ENCODE data around the gene FAM120B. TPM values are rescaled to one million over a fixed set of nuclear protein-coding genes. Genes with fewer than 3 reads are reported as not detected.
"Not testable (repeated sequence)": the region's sequence is repeated elsewhere in the genome, so short reads cannot be mapped to it uniquely, and the experiment has no call there.

Gene FAM120B
- polyA plus RNA-seq, 1 donor from 2014 or later = 17.9 TPM

GRCh38 chr6:170393807-170394399, 87.3 kb downstream of the FAM120B start:
- TF ChIP-seq MXI1 (conservative IDR thresholded peaks at IDR 0.05; ENCODE audit: poor library complexity, severe bottlenecking) (no peak), RAD21 (conservative IDR thresholded peaks at IDR 0.05) (no peak), EP300 (conservative IDR thresholded peaks at IDR 0.05; ENCODE audit: poor library complexity, severe bottlenecking) (no peak), EZH2 (IDR thresholded peaks at IDR 0.05; ENCODE audit: borderline replicate concordance, insufficient read depth, low read length, poor library complexity, severe bottlenecking) (no peak), SMC3 (conservative IDR thresholded peaks at IDR 0.05; ENCODE audit: poor library complexity) (no peak), TAF1 (IDR thresholded peaks at IDR 0.05; ENCODE audit: low read depth) (no peak), POLR2AphosphoS5 (IDR thresholded peaks at IDR 0.05) (no peak)
- TF ChIP-seq, protein P1, sequence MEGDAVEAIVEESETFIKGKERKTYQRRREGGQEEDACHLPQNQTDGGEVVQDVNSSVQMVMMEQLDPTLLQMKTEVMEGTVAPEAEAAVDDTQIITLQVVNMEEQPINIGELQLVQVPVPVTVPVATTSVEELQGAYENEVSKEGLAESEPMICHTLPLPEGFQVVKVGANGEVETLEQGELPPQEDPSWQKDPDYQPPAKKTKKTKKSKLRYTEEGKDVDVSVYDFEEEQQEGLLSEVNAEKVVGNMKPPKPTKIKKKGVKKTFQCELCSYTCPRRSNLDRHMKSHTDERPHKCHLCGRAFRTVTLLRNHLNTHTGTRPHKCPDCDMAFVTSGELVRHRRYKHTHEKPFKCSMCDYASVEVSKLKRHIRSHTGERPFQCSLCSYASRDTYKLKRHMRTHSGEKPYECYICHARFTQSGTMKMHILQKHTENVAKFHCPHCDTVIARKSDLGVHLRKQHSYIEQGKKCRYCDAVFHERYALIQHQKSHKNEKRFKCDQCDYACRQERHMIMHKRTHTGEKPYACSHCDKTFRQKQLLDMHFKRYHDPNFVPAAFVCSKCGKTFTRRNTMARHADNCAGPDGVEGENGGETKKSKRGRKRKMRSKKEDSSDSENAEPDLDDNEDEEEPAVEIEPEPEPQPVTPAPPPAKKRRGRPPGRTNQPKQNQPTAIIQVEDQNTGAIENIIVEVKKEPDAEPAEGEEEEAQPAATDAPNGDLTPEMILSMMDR (IDR thresholded peaks at IDR 0.05; ENCODE audit: poor library complexity, severe bottlenecking) = no peak
- TF ChIP-seq, protein P2, sequence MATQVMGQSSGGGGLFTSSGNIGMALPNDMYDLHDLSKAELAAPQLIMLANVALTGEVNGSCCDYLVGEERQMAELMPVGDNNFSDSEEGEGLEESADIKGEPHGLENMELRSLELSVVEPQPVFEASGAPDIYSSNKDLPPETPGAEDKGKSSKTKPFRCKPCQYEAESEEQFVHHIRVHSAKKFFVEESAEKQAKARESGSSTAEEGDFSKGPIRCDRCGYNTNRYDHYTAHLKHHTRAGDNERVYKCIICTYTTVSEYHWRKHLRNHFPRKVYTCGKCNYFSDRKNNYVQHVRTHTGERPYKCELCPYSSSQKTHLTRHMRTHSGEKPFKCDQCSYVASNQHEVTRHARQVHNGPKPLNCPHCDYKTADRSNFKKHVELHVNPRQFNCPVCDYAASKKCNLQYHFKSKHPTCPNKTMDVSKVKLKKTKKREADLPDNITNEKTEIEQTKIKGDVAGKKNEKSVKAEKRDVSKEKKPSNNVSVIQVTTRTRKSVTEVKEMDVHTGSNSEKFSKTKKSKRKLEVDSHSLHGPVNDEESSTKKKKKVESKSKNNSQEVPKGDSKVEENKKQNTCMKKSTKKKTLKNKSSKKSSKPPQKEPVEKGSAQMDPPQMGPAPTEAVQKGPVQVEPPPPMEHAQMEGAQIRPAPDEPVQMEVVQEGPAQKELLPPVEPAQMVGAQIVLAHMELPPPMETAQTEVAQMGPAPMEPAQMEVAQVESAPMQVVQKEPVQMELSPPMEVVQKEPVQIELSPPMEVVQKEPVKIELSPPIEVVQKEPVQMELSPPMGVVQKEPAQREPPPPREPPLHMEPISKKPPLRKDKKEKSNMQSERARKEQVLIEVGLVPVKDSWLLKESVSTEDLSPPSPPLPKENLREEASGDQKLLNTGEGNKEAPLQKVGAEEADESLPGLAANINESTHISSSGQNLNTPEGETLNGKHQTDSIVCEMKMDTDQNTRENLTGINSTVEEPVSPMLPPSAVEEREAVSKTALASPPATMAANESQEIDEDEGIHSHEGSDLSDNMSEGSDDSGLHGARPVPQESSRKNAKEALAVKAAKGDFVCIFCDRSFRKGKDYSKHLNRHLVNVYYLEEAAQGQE (IDR thresholded peaks at IDR 0.05; ENCODE audit: borderline replicate concordance) = no peak
- H3K79me2 ChIP-seq (replicated peaks; ENCODE audit: insufficient read depth, low read length) = no peaks in the 10 kb centered on the region
- H4K20me1 ChIP-seq (ENCODE audit: insufficient read depth) = no peaks in the 10 kb centered on the region
- H2AFZ ChIP-seq (ENCODE audit: low read depth, low read length) = no peak overlapping the region
- no peaks in the 10 kb centered on the region for H3K9me3 ChIP-seq (ENCODE audit: low read length)
- H3K9ac ChIP-seq (ENCODE audit: low read length) = no peak overlapping the region
- no peaks in the 10 kb centered on the region for H3K9me2 ChIP-seq (ENCODE audit: insufficient read depth, low read length)
- H3K27ac ChIP-seq (ENCODE audit: low read length) = no peak overlapping the region
- H3K27me3 ChIP-seq (ENCODE audit: insufficient read depth, low read depth, low read length) = no peaks in the 10 kb centered on the region
- H3K36me3 ChIP-seq (ENCODE audit: insufficient read depth, low read length) = no peaks in the 10 kb centered on the region
- H3K4me2 ChIP-seq (ENCODE audit: low read length) = no peak overlapping the region
- no peak overlapping the region for H3K4me3 ChIP-seq (ENCODE audit: low read length)
- no peaks in the 10 kb centered on the region for H3F3A ChIP-seq (ENCODE audit: insufficient read depth, low read length, poor library complexity, severe bottlenecking)

DNA sequence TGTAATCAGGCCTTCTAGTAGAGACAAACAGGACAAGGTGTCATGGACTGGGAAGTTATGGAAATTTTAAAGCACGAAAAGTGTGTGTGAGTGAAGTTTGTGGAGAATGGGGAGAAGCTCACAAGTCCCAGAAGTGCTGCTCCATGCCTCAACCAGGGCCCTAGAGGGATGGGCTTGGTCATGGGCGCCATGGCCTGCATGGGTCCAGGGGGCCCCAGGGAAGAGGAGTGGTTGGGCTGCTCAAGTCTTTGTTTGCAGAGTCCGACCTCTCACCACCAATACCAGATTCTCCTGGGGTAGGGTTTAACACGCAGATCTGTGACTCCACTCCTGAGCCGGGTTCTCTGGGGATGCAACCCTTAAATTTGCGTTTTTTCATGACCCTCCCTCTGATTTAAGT, 88.4 kb downstream of the FAM120B start:
- H3K36me3 ChIP-seq (ENCODE audit: insufficient read depth, low read length) = no peaks in the 10 kb centered on the region
- H3K9me2 ChIP-seq (ENCODE audit: insufficient read depth, low read length) = no peaks in the 10 kb centered on the region
- H2AFZ ChIP-seq (ENCODE audit: low read depth, low read length) = no peak overlapping the region
- no peak overlapping the region for H3K4me2 ChIP-seq (ENCODE audit: low read length)
- no peak overlapping the region for H3K9ac ChIP-seq (ENCODE audit: low read length)
- TF ChIP-seq, protein P2 (IDR thresholded peaks at IDR 0.05; ENCODE audit: borderline replicate concordance) = no peak
- no peak for TF ChIP-seq POLR2AphosphoS5 (IDR thresholded peaks at IDR 0.05)
- no peak overlapping the region for H3K4me3 ChIP-seq (ENCODE audit: low read length)
- H3K9me3 ChIP-seq (ENCODE audit: low read length) = no peaks in the 10 kb centered on the region
- H3F3A ChIP-seq (ENCODE audit: insufficient read depth, low read length, poor library complexity, severe bottlenecking) = no peaks in the 10 kb centered on the region
- H3K27ac ChIP-seq (ENCODE audit: low read length) = no peak overlapping the region
- H3K79me2 ChIP-seq (replicated peaks; ENCODE audit: insufficient read depth, low read length) = no peaks in the 10 kb centered on the region
- H3K27me3 ChIP-seq (ENCODE audit: insufficient read depth, low read depth, low read length) = no peaks in the 10 kb centered on the region
- no peaks in the 10 kb centered on the region for H4K20me1 ChIP-seq (ENCODE audit: insufficient read depth)

GRCh38 chr6:170398743-170399369, 92.3 kb downstream of the FAM120B start:
- H3K27ac ChIP-seq (ENCODE audit: low read length); H3K4me2 ChIP-seq (ENCODE audit: low read length); H3K9me3 ChIP-seq (ENCODE audit: low read length); H3K79me2 ChIP-seq (replicated peaks; ENCODE audit: insufficient read depth, low read length); H3K27me3 ChIP-seq (ENCODE audit: insufficient read depth, low read depth, low read length); H3K9ac ChIP-seq (ENCODE audit: low read length); H4K20me1 ChIP-seq (ENCODE audit: insufficient read depth); H3F3A ChIP-seq (ENCODE audit: insufficient read depth, low read length, poor library complexity, severe bottlenecking); H2AFZ ChIP-seq (ENCODE audit: low read depth, low read length); H3K9me2 ChIP-seq (ENCODE audit: insufficient read depth, low read length); H3K4me3 ChIP-seq (ENCODE audit: low read length); H3K36me3 ChIP-seq (ENCODE audit: insufficient read depth, low read length): not testable (repeated sequence)
